Medulla oblongata (tissue), 1 donor: Measurements from ENCODE around the gene RCBTB1.
A peak's percentile ranks its signal among the peaks of the same experiment; 100 is the strongest.

ENCODE experiments used
- DNase-seq: peaks from one replicate; pipeline ENCODE4 v3.0.0-alpha.2; 2015; ENCODE audit errors: extremely low spot score

Gene RCBTB1

DNA sequence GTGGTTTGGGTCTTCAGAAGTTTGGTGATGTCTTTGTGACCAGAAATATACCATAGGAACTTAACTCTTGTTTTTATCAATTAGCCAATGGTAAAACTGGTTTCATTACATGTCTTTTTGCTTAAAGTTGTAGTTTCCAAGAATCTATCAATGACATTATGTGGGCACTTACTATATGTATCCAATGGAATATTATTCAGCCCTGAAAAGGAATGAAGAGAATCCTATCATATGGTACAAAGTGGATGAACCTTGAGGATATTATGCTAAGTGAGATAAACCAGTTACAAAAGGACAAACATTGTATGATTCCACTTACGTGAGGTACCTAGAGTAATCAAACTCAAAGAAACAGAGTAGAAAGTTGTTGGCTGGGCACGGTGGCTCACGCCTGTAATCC is 26.4 kb downstream of the RCBTB1 start:
- no peak for DNase-seq

DNA sequence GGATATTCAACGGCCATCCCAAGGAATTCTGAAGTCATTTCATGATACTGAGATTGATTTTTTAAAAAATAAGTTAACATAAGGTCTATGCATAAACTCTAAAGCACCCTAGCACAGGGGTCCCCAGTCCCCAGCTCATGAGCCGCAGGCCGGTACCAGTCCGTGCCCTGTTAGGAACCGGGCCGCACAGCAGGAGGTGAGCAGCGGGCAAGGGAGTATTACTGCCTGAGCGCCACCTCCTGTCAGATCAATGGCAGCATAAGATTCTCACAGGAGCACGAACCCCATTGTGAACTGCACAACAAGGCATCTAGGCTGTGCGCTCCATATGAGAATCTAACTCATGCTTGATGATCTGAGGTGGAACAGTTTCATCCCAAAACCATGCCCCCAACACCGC is 31.0 kb downstream of the RCBTB1 start:
- no peak for DNase-seq

GRCh38 chr13:49553888-49554287 is 31.5 kb downstream of the RCBTB1 start:
- no peak for DNase-seq

- DNase-seq = no peak
Measured at GRCh38 chr13:49550942-49551644, 34.3 kb downstream of the RCBTB1 start.

GRCh38 chr13:49549289-49549688 is 36.1 kb downstream of the RCBTB1 start:
- no peak for DNase-seq

- no peak for DNase-seq
Measured at GRCh38 chr13:49546561-49546960, 38.8 kb downstream of the RCBTB1 start.

DNA sequence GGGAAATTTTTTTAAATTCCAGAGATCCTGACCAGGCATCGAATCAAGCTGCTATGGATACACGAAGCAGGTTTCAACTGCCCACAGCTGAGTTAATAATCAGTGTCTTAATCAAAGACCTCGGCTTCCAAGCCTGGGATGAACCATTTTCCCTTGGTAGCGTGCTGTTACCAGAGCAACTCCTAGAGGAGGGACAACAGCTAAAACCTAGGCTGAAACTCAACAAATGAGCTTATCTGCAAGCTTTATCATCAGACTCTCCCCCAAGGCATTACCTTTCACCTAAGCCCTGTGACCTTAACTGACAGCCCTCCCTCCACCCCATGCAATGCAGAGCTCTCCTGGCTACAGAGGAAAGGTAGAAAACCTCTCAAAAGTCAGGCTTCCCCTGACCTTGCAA is 39.7 kb downstream of the RCBTB1 start:
- no peak for DNase-seq

- DNase-seq = no peak
Measured at GRCh38 chr13:49543656-49544055, 41.7 kb downstream of the RCBTB1 start.

DNA sequence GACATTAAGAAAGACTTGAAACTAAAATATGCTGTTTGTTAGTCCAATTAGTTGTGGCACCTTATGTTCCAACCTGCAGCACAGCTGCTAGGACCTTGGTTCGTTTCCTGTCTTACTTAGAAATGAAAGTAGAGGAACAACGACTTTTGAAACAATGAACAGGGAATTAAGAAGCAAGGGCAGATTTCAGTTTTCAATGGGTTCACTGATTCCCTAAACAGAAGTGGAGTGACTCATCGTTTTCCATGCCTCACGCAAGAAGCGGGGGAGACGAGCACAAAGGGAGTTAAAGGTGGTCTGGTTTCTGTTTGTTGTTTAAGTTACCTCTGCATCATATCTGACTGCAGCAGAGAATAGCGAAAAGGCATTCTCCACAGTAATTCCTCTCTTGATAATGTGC is 44.8 kb downstream of the RCBTB1 start:
- DNase-seq = peak; percentile 47

DNA sequence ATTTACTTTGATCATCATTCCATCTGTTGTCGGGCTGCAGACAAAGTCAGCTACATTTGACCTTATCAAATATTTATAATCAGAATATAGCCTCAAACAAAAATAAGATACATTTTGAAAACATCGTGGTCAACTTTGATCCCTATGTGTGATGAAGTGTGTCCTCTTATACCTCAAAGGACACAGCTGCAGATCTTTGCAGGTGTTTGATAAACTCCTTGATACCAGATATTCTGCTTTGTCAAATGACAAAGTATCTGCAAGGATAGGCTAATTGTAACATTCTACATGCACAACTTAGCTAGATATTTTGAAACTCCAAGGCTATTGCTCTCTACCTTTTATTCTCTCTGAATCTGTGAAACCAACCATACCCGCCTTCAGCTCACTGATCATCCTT is 45.6 kb downstream of the RCBTB1 start:
- DNase-seq = no peak

DNA sequence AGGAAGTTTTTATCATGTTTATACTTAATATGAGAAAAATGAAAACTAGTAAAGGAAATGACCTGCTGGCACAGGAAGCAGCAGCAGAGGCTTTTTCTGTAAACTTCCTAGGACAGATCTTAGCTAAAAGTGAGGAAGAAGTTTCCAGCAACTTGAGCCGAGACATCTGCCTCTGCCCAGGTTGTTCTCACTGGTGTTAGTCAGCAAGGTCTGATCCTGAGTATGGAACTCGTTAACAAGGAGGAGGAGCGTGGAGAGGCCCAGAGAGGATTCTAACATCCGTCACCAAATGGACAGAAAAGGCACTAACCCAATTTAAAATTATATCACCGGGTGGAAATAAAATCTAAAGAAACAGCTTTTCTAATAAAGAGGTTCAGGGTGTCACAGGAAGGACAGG is 46.0 kb downstream of the RCBTB1 start:
- DNase-seq = no peak

DNA sequence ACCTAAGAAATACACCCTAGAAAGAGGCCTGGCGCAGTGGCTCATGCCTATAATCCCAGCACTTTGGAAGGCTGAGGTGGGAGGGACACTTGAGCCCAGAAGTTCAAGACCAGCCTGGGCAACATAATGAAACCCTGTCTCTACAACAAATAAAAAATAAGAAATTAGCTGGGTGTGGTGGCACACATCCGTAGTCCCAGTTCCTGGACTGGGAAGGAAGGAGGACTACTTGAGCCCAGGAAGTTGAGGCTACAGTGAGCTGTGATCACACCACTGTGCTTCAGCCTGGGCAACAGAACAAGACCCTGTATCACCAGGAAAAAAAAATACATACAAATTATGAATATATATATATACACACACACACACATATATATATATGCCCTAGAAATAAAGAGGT is 47.0 kb downstream of the RCBTB1 start:
- DNase-seq = no peak

GRCh38 chr13:49536144-49536873 is 49.0 kb downstream of the RCBTB1 start:
- DNase-seq = peak; percentile 85

DNA sequence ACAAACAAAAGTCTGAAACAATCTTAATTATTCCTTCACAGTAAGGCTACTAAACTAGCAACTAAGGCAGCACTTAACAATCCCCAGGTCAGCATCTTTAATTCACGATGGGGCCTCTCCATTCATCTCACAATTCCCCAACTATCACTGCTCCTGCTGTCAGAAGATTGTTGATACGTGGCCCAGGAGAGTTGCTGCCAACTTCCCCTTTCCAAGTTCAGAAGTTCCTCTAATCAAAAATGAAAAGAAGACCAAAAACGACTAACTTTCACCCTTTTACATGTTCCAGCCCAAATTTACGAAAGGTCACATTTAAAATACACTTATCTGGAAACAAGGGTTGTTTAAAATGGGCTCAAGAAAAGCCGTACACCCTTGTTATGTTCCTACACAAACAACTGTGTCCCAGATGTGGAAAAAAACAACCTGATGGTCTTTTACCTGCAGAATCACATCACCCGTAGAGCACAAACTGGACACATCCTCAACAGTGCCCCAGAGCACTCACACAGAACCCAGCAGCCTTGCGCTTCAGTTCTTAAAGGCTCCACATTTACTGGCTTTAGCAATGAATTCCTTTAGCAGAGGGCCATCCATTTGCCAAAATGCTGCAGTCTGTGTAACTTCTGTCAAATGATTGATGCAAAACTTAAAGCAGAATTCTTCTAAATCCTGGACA is 51.6 kb downstream of the RCBTB1 start:
- DNase-seq = peak; percentile 47

- no peak for DNase-seq
Measured at GRCh38 chr13:49533011-49533410, 52.3 kb downstream of the RCBTB1 start.

- no peak for DNase-seq
Measured at GRCh38 chr13:49532593-49532992, 52.8 kb downstream of the RCBTB1 start.

- DNase-seq = peak; percentile 68
Measured at GRCh38 chr13:49530457-49530856, 54.9 kb downstream of the RCBTB1 start.

- no peak for DNase-seq
Measured at GRCh38 chr13:49528161-49528560, 57.2 kb downstream of the RCBTB1 start.

DNA sequence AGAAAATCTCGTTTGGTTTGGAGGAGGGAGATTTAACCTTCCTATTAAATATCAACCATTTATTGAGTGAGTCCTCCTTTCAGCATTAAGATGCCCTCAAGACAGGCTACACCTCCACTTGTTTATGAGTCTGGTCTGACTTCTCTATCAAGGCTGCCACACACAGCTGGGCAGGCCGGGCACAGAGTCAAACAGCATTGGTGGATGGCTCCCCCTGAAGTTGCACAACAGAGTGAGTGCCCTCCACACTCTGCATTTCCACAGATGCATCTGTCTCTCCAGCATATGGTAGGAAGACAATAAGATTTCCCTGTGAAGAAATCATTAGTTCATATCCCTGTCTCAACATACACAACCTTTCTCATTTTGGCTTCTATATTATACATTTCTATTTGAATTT is 58.2 kb downstream of the RCBTB1 start:
- DNase-seq = peak; percentile 68

DNA sequence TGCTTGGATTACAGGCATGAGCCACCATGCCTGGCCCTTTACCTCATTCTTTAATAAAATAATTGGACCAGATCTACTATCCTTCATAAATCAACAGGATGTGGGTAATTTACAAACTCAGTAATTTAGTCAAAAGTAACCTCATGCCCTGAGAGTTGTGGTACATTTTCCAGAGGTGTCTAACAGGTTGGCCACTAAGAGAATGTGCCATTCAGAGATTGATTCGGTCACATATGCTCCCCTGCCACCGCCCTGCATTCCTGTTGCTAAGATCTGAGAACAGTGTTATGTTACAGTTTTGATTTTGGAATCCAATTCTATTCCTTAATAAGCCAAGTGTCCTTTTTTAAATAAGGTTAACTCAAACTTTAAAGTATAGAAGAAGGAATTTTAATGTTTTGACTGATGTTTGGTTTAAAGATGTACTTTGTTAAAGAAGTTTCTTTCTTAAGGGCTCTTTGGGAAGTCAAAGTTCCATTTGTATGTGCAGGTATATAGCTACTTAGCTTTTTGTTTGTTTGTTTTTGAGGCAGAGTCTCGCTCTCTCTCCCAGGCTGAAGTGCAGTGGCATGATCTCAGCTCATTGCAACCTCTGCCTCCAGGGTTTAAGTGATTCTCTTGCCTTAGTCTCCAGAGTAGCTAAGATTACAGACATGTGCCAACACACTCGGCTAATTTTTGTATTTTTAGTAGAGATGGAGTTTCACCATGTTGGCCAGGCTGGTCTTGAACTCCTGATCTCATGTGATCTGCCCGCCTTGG is 60.4 kb downstream of the RCBTB1 start:
- DNase-seq = no peak

GRCh38 chr13:49521224-49521623 is 64.1 kb downstream of the RCBTB1 start:
- DNase-seq = no peak

DNA sequence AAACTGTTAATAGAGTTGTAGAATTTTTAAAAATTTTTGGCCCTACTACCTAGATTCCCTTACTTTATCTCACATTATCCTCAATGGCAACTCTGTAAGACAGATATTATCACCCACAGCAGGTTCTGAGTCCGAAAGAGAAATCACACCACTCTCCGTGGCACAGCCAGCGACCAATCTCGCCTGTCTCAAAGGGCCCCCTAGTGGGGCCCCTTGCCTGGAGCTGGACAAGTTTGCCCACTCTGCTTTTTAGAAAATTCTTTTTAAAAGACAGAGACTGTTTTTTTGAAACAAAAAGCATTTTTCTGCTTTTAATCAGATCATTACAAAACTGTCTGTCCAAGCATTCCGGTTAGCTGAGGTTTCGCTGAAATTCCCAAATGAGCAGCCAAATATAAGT is 67.9 kb downstream of the RCBTB1 start:
- DNase-seq = peak; percentile 73
